ENCODE results near the gene MYO3B. TPM values are rescaled to one million over a fixed set of nuclear protein-coding genes. Genes with fewer than 3 reads are reported as not detected.

Gene MYO3B
- polyA plus RNA-seq, 2 of the 4 experiments (the other 2 are of a cell fraction) = 0.01 TPM; not detected in 1

DNA sequence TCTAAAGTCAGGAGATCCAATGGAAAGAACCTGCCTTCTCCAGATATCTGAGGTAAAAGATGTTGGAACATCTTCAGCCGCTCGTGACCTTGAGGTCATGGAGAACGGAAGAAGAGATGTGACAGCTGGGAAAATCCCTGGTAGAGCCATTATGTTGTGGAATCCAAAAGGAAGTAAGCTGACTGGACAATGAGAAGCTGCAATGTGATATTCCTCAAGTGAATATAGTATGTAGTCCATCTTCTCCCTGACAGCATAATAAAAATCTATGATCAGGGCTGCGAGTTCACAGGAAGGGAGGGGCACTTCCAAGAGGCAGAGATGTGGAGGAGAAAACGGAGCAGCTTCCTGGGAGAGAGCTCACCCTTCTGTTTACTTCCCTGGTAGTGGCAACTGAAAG is 336.2 kb downstream of the MYO3B start (continued):
- TF ChIP-seq, protein P1, sequence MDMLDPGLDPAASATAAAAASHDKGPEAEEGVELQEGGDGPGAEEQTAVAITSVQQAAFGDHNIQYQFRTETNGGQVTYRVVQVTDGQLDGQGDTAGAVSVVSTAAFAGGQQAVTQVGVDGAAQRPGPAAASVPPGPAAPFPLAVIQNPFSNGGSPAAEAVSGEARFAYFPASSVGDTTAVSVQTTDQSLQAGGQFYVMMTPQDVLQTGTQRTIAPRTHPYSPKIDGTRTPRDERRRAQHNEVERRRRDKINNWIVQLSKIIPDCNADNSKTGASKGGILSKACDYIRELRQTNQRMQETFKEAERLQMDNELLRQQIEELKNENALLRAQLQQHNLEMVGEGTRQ (IDR thresholded peaks at IDR 0.05) = no peak
- TF ChIP-seq SMC3 (IDR thresholded peaks at IDR 0.05) = no peak
- TF ChIP-seq, protein P2, sequence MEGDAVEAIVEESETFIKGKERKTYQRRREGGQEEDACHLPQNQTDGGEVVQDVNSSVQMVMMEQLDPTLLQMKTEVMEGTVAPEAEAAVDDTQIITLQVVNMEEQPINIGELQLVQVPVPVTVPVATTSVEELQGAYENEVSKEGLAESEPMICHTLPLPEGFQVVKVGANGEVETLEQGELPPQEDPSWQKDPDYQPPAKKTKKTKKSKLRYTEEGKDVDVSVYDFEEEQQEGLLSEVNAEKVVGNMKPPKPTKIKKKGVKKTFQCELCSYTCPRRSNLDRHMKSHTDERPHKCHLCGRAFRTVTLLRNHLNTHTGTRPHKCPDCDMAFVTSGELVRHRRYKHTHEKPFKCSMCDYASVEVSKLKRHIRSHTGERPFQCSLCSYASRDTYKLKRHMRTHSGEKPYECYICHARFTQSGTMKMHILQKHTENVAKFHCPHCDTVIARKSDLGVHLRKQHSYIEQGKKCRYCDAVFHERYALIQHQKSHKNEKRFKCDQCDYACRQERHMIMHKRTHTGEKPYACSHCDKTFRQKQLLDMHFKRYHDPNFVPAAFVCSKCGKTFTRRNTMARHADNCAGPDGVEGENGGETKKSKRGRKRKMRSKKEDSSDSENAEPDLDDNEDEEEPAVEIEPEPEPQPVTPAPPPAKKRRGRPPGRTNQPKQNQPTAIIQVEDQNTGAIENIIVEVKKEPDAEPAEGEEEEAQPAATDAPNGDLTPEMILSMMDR (IDR thresholded peaks at IDR 0.05) = no peak

DNA sequence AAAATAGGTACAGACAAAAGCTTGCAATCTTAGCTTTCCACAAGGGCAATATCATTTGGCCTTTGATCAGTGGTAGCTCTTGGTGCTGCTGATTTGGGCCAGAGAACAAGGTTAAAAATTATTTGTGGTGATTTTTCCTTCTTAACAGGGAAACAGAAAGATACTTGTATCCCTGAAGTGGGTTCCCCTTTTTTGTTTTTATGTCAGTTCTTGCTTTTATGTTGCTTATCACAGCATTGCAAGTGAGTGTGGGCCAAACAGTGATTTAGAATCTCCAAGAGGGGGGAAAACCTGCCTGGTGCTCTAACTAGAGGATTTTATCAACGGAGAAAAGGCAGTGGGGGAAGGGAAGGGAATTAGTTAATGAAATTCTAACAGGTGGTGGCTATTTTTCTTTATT is 339.6 kb downstream of the MYO3B start:
- Histone ChIP-seq H3K9me3 (no peaks in the 10 kb centered on the region), H3K4me3 (no peak overlapping the region), H3K27ac (no peak overlapping the region), H3K4me2 (no peak overlapping the region), H3K4me1 (no peaks in the 10 kb centered on the region)
- no peak for DNase-seq (ENCODE audit: low read depth in 1 of 2, low spot score in 1 of 2)
- no peak for TF ChIP-seq RNF2 (IDR thresholded peaks at IDR 0.05; ENCODE audit: borderline replicate concordance, low read depth)
- TF ChIP-seq, protein P2 (IDR thresholded peaks at IDR 0.05) = no peak
- TF ChIP-seq, protein P3, sequence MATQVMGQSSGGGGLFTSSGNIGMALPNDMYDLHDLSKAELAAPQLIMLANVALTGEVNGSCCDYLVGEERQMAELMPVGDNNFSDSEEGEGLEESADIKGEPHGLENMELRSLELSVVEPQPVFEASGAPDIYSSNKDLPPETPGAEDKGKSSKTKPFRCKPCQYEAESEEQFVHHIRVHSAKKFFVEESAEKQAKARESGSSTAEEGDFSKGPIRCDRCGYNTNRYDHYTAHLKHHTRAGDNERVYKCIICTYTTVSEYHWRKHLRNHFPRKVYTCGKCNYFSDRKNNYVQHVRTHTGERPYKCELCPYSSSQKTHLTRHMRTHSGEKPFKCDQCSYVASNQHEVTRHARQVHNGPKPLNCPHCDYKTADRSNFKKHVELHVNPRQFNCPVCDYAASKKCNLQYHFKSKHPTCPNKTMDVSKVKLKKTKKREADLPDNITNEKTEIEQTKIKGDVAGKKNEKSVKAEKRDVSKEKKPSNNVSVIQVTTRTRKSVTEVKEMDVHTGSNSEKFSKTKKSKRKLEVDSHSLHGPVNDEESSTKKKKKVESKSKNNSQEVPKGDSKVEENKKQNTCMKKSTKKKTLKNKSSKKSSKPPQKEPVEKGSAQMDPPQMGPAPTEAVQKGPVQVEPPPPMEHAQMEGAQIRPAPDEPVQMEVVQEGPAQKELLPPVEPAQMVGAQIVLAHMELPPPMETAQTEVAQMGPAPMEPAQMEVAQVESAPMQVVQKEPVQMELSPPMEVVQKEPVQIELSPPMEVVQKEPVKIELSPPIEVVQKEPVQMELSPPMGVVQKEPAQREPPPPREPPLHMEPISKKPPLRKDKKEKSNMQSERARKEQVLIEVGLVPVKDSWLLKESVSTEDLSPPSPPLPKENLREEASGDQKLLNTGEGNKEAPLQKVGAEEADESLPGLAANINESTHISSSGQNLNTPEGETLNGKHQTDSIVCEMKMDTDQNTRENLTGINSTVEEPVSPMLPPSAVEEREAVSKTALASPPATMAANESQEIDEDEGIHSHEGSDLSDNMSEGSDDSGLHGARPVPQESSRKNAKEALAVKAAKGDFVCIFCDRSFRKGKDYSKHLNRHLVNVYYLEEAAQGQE (IDR thresholded peaks at IDR 0.05) = no peak
- TF ChIP-seq TP53 (CRISPR knock-in tag; IDR thresholded peaks at IDR 0.05) = no peak
- no peak for TF ChIP-seq MAZ (IDR thresholded peaks at IDR 0.05; ENCODE audit: borderline replicate concordance, low read depth, low read length)
- POLR2A ChIA-PET = no interaction called here
- no peak for FAIRE-seq
- CTCF ChIA-PET = no interaction called here
- 20% methylated on average over 1 of the region's 1 CpG for WGBS (ENCODE audit: missing lambda C conversion rate)
- no peak for ATAC-seq

DNA sequence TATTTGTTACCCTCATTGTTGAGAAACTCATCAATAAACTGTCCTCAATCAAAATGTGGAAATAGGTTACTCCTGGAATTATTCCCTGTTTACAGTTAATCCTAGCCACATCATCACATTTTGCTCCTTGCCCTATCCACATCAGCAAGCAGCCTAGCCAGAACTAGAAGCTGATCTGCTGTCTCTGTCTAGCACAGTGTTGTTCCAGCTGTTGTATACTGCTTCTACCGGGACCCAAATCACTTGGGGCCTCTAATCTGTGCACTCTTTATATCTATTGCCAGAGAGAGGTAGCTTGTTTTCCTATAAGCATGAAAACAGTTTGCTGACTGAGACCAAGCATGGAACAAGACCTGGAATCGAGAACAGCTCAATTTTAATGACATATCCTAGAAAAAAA is 341.0 kb downstream of the MYO3B start:
- WGBS (ENCODE audit: missing lambda C conversion rate) = 11% methylated on average over 2 of the region's 2 CpGs
- TF ChIP-seq TFCP2L1 (CRISPR knock-in tag; IDR thresholded peaks at IDR 0.05) = no peak
- Histone ChIP-seq H3K27ac (no peak overlapping the region), H3K4me3 (no peak overlapping the region), H3K4me2 (no peak overlapping the region), H3K9me3 (no peaks in the 10 kb centered on the region), H3K4me1 (no peaks in the 10 kb centered on the region)
- no peak for ATAC-seq
- DNase-seq (ENCODE audit: low read depth in 1 of 2, low spot score in 1 of 2) = no peak
- POLR2A ChIA-PET = interaction anchor here (0.6 kb wide), 1 partner anchor 78 kb away, joined by 5 read pairs; no protein-coding TSS in a partner anchor
- CTCF ChIA-PET = no interaction called here
- no peak for FAIRE-seq

DNA sequence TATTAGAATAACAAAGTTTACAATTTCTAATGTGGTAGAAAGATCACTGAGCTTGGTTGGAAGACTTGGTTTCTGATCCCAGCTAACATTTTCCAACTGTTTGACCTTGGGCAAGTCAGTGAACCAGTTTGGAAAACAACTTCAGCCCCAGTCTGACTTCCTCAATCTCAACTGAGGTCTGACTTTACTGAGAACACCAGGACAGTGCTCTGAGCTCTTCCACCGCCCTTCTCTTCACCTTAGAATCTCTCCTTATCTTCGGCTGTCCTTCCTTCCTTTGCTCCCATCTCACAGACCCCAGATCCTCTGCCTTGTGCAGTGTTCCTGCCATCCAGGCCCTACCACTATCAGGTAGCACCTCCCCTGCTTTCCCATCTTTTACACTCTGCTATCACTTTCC is 343.4 kb downstream of the MYO3B start:
- peaks cover 10% of the 10 kb centered on the region; the same call in 2 of the 3 replicates for H3K4me1 ChIP-seq
- POLR2A ChIA-PET = no interaction called here
- DNase-seq (ENCODE audit: low read depth in 1 of 2, low spot score in 1 of 2) = no peak
- ATAC-seq = no peak
- H3K27ac ChIP-seq = no peak overlapping the region
- no peak for FAIRE-seq
- TF ChIP-seq HEYL (CRISPR knock-in tag; IDR thresholded peaks at IDR 0.05) = no peak
- TF ChIP-seq, protein P2 (IDR thresholded peaks at IDR 0.05) = no peak
- no peak for TF ChIP-seq CEBPB (IDR thresholded peaks at IDR 0.05)
- 11% methylated on average over 2 of the region's 2 CpGs for WGBS (ENCODE audit: missing lambda C conversion rate)
- CTCF ChIA-PET = interaction anchor here (2.1 kb wide), 1 partner anchor 293 kb away, joined by 5 read pairs; no protein-coding TSS in a partner anchor
- no peak overlapping the region for H3K4me2 ChIP-seq
- H3K4me3 ChIP-seq = no peak overlapping the region
- no peaks in the 10 kb centered on the region for H3K9me3 ChIP-seq
